Neuronal stem cell (in vitro differentiated cells): ENCODE results near the gene OR10A6.

Source experiments
- DNase-seq: peaks from one replicate; pipeline ENCODE4 v3.0.0-alpha.2; 2013; ENCODE audit warnings: low spot score
- H2AFZ ChIP-seq: one replicate; pipeline ENCODE4 v1.6.1; 2013; ENCODE audit warnings: mild to moderate bottlenecking, low read length, inconsistent platforms
- H2AK5ac ChIP-seq: 2 replicates; pipeline ENCODE4 v1.6.1; 2013; ENCODE audit warnings: low read depth, mild to moderate bottlenecking, inconsistent platforms, low read length, moderate library complexity, mixed read lengths
- H2BK120ac ChIP-seq: 2 replicates; pipeline ENCODE4 v1.6.1; 2013; ENCODE audit warnings: low read depth, mild to moderate bottlenecking, inconsistent platforms, low read length, moderate library complexity, mixed read lengths
- H2BK12ac ChIP-seq: one replicate; pipeline ENCODE4 v1.6.1; 2013; ENCODE audit warnings: low read length, inconsistent platforms
- H2BK15ac ChIP-seq: 2 replicates; pipeline ENCODE4 v1.6.1; 2013; ENCODE audit warnings: mild to moderate bottlenecking, low read length, inconsistent platforms, mixed read lengths
- H2BK5ac ChIP-seq: one replicate; pipeline ENCODE4 v1.6.1; 2013; ENCODE audit warnings: inconsistent platforms, mild to moderate bottlenecking, low read length, moderate library complexity
- H3K14ac ChIP-seq: one replicate; pipeline ENCODE4 v1.6.1; 2013; ENCODE audit warnings: low read length, inconsistent platforms
- H3K18ac ChIP-seq: 2 replicates; pipeline ENCODE4 v1.6.1; 2013; ENCODE audit warnings: low read length, inconsistent platforms
- H3K23ac ChIP-seq: 2 replicates; pipeline ENCODE4 v1.6.1; 2013; ENCODE audit warnings: low read depth, mild to moderate bottlenecking, mixed read lengths, low read length, inconsistent platforms; ENCODE audit not compliant: poor library complexity
- H3K27ac ChIP-seq: replicated peaks from 3 replicates; pipeline ENCODE4 v1.5.1; 2013; ENCODE audit warnings: low read length, inconsistent platforms
- H3K27me3 ChIP-seq, 3 experiments: 2 replicates each; pipeline ENCODE4 v1.6.1; 2013; ENCODE audit warnings: low read length in 3 of 3, mild to moderate bottlenecking in 2 of 3, inconsistent platforms in 1 of 3, low read depth in 1 of 3, mixed read lengths in 1 of 3, moderate library complexity in 1 of 3; ENCODE audit not compliant: control insufficient read depth in 3 of 3, insufficient read depth in 3 of 3
- H3K36me3 ChIP-seq, 2 donors: replicated peaks in 1 of 2; 2 replicates each; pipeline ENCODE4 v1.6.1; 2013; ENCODE audit warnings: low read length in 2 of 2; ENCODE audit not compliant: control insufficient read depth in 2 of 2, insufficient read depth in 2 of 2
- H3K4ac ChIP-seq: 2 replicates; pipeline ENCODE4 v1.6.1; 2013; ENCODE audit warnings: inconsistent platforms, mild to moderate bottlenecking, low read length, moderate library complexity
- H3K4me1 ChIP-seq, 2 donors: 1 replicate in 1 of 2; 2 replicates in 1 of 2; pipeline ENCODE4 v1.6.1; 2013; ENCODE audit warnings: low read length in 2 of 2, low read depth in 1 of 2; ENCODE audit not compliant: control insufficient read depth in 2 of 2, insufficient read depth in 1 of 2
- H3K4me2 ChIP-seq: one replicate; pipeline ENCODE4 v1.6.1; 2013; ENCODE audit warnings: mild to moderate bottlenecking, low read length, inconsistent platforms; ENCODE audit not compliant: insufficient read depth, poor library complexity, severe bottlenecking
- H3K4me3 ChIP-seq, 2 donors: 2 replicates each; pipeline ENCODE4 v1.5.1; 2013; ENCODE audit warnings: low read length in 2 of 2, mild to moderate bottlenecking in 2 of 2, inconsistent platforms in 1 of 2, moderate library complexity in 1 of 2
- H3K79me1 ChIP-seq: one replicate; pipeline ENCODE4 v1.6.1; 2013; ENCODE audit warnings: low read depth, mild to moderate bottlenecking, inconsistent platforms, low read length, moderate library complexity
- H3K9ac ChIP-seq: one replicate; pipeline ENCODE4 v1.6.1; 2013; ENCODE audit warnings: mild to moderate bottlenecking, low read depth, low read length, inconsistent platforms; ENCODE audit not compliant: poor library complexity
- H3K9me3 ChIP-seq, 2 donors: replicated peaks in 1 of 2; 2 replicates each; pipeline versions ENCODE3 to v1.6.1; 2013; ENCODE audit warnings: low read length in 2 of 2, mild to moderate bottlenecking in 2 of 2, inconsistent platforms in 1 of 2, low read depth in 1 of 2, mixed read lengths in 1 of 2, moderate library complexity in 1 of 2; ENCODE audit not compliant: control insufficient read depth in 2 of 2, insufficient read depth in 1 of 2
- H4K8ac ChIP-seq: one replicate; pipeline ENCODE4 v1.6.1; 2013; ENCODE audit warnings: low read depth, mild to moderate bottlenecking, inconsistent platforms, low read length, moderate library complexity
- H4K91ac ChIP-seq: one replicate; pipeline ENCODE4 v1.6.1; 2013; ENCODE audit warnings: low read length, low read depth, mild to moderate bottlenecking, inconsistent platforms; ENCODE audit not compliant: poor library complexity
- WGBS, 2 donors: extraction: QIAGEN DNeasy Blood & Tissue Kit; methylation state at CpG; one replicate each; pipeline ENCODE4 v1.1.7; 2013; ENCODE audit warnings: missing lambda C conversion rate in 2 of 2, mixed read lengths in 1 of 2; ENCODE audit not compliant: insufficient read length in 2 of 2, insufficient replicate concordance in 1 of 2; ENCODE audit errors: extremely low coverage in 2 of 2; 5-methylcytosine and 5-hydroxymethylcytosine counted together

Gene OR10A6

DNA sequence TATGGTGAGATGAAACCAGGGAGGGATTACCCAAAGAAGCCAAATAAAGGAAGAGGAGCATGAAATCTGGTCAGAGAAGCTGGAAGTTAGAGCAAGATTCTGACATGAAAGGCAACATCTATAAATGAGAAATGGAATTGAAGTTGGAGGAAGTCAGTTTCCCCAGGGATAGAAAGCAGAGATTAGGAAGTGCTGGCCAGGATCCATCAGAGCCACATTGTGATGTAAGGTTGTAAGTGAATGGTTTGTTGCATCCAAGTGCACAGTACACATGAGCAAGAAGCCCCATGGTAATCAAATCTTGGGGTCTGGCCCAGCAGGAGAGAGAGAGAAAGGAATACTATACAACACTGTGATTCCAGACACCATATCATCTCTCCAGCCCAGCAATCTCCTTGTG lies 40.8 kb upstream of the OR10A6 start:
- Histone ChIP-seq H2BK12ac (no peak overlapping the region), H3K27me3 (peaks cover 0 to 21% (median 0%) of the 10 kb centered on the region in 3 experiments), H3K4me1 (no peaks in the 10 kb centered on the region), H3K36me3 (no peaks in the 10 kb centered on the region), H2BK120ac (no peak overlapping the region), H3K27ac (no peak overlapping the region), H3K9ac (no peak overlapping the region), H4K8ac (no peak overlapping the region), H3K4me3 (no peak overlapping the region), H2AFZ (no peak overlapping the region), H3K14ac (no peak overlapping the region), H2AK5ac (no peak overlapping the region), H3K23ac (no peak overlapping the region), H3K4ac (no peak overlapping the region), H3K4me2 (no peak overlapping the region), H4K91ac (no peak overlapping the region), H3K79me1 (no peaks in the 10 kb centered on the region), H2BK15ac (no peak overlapping the region), H2BK5ac (no peak overlapping the region), H3K18ac (no peak overlapping the region), H3K9me3 (no peaks in the 10 kb centered on the region)
- DNase-seq, result no peak

DNA sequence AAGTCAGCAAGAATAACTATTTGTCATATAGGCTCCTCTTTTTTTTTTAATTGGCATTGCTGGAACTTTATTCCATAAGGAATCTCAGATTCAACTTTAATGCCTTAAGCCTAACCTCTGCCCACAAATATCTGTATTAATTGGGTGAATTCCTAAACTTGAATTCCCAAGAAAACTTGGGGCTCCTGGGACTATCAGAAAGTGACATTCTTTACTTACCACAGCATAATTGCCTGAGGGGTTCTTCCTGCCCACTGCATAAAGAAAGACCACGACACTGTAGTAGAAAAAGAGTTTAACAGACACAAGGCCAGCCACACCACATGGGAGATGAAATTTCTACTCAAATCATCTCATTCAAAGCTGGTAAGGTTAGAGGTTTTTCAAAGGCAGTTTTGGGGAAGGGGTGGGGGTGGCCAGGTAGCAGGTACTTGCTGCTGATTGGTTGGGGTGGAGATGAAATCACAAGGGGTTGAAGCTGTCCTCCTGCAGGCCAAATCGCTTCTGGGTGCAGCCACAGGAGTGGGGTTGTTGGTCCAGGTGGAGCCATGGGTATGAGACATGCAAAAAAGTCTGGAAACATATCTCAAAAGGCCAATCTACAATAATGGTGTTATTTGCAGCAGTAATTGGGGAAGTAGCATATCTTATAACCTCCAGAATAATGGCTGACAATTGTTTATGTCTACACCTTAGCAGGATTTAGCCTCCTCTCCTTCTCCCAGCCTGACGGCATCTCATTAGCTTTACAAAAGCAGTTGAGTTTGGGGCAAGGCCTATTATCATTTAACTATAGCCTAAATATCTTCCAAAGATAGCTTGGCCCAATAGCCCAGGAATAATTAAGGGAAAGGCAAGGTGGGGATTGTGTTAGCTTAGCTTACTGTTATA lies 38.9 kb upstream of the OR10A6 start:
- no peak overlapping the region for H2BK12ac ChIP-seq
- H3K9ac ChIP-seq, result no peak overlapping the region
- no peak overlapping the region for H2BK5ac ChIP-seq
- H3K9me3 ChIP-seq, result no peaks in the 10 kb centered on the region
- no peak overlapping the region for H3K4me3 ChIP-seq
- no peak overlapping the region for H2BK120ac ChIP-seq
- H3K4ac ChIP-seq, result no peak overlapping the region
- H3K4me1 ChIP-seq, result no peaks in the 10 kb centered on the region
- no peak overlapping the region for H4K91ac ChIP-seq
- no peaks in the 10 kb centered on the region for H3K79me1 ChIP-seq
- WGBS, 2 donors, result no CpG with 5 or more reads among the region's 3 CpGs
- no peak overlapping the region for H2AK5ac ChIP-seq
- H3K23ac ChIP-seq, result no peak overlapping the region
- H3K18ac ChIP-seq, result no peak overlapping the region
- H2AFZ ChIP-seq, result no peak overlapping the region
- no peak for DNase-seq
- no peak overlapping the region for H2BK15ac ChIP-seq
- H4K8ac ChIP-seq, result no peak overlapping the region
- no peak overlapping the region for H3K14ac ChIP-seq
- no peak overlapping the region for H3K4me2 ChIP-seq
- peaks cover 0 to 27% (median 0%) of the 10 kb centered on the region in 3 experiments for H3K27me3 ChIP-seq
- no peaks in the 10 kb centered on the region for H3K36me3 ChIP-seq
- no peak overlapping the region for H3K27ac ChIP-seq

DNA sequence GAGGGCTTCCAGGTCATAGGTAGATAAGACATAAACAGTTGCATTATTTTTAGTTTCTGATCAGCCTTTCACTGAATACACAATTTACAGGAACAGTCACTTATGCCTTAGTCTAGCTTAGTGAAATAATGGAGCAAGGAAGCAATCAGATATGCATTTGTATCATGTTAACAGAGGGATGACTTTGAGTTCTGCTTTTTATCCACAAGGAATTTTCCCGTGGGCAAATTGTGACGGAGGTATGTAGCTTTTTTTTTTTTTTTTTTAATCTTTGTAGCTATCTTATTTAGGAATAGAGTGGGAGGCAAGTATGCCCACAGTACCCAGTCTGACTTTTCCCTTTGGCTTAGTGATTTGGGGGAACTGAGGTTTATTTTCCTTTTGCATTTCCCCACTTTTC lies 37.6 kb upstream of the OR10A6 start:
- Histone ChIP-seq H4K91ac (no peak overlapping the region), H2BK15ac (no peak overlapping the region)
- no CpG with 5 or more reads among the region's 2 CpGs for WGBS, 2 donors

DNA sequence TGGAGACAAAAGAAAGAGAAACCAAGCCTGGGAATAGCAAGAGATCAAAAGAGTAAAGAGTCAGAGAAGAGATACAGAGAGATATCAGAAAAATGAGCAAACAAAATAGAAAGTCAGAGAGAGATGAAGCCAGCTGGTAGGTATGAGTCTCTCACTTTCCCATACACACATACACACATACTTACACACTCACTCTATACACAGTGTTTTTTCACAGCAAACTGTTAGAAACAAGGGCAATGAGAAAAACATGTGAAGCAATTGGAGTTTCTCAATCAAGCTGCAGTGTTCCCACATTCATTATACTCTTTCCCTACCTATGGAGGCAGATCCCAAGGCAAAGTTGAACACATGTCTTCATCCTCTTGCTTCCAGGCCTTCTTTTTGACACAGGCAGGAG lies 36.8 kb upstream of the OR10A6 start:
- Histone ChIP-seq H3K4ac (no peak overlapping the region), H3K9ac (no peak overlapping the region), H3K79me1 (no peaks in the 10 kb centered on the region), H3K4me2 (no peak overlapping the region), H2BK120ac (no peak overlapping the region), H2BK5ac (no peak overlapping the region), H3K18ac (no peak overlapping the region), H3K27me3 (peaks cover 0 to 31% (median 0%) of the 10 kb centered on the region in 3 experiments), H3K9me3 (no peaks in the 10 kb centered on the region), H3K4me1 (no peaks in the 10 kb centered on the region), H4K91ac (no peak overlapping the region), H3K14ac (no peak overlapping the region), H2BK12ac (no peak overlapping the region), H2AFZ (no peak overlapping the region), H3K4me3 (no peak overlapping the region), H2BK15ac (no peak overlapping the region), H2AK5ac (no peak overlapping the region), H3K23ac (no peak overlapping the region), H3K36me3 (no peaks in the 10 kb centered on the region), H3K27ac (no peak overlapping the region), H4K8ac (no peak overlapping the region)
- DNase-seq, result no peak

More for the DNA sequence above, 37.6 kb upstream of the OR10A6 start:
- no peak overlapping the region for H3K18ac ChIP-seq
- H2AFZ ChIP-seq, result no peak overlapping the region
- H4K8ac ChIP-seq, result no peak overlapping the region
- H2BK12ac ChIP-seq, result no peak overlapping the region
- no peak overlapping the region for H3K4me3 ChIP-seq
- H3K23ac ChIP-seq, result no peak overlapping the region
- H3K27me3 ChIP-seq, result peaks cover 0 to 31% (median 0%) of the 10 kb centered on the region in 3 experiments
- no peak overlapping the region for H2AK5ac ChIP-seq
- no peaks in the 10 kb centered on the region for H3K9me3 ChIP-seq
- no peaks in the 10 kb centered on the region for H3K79me1 ChIP-seq
- no peak overlapping the region for H3K14ac ChIP-seq
- no peaks in the 10 kb centered on the region for H3K4me1 ChIP-seq
- H3K27ac ChIP-seq, result no peak overlapping the region
- no peak overlapping the region for H3K9ac ChIP-seq
- H2BK120ac ChIP-seq, result no peak overlapping the region
- H3K4me2 ChIP-seq, result no peak overlapping the region
- no peak overlapping the region for H2BK5ac ChIP-seq
- DNase-seq, result no peak
- no peak overlapping the region for H3K4ac ChIP-seq
- H3K36me3 ChIP-seq, result no peaks in the 10 kb centered on the region
